Measurements from ENCODE around the gene SIT1. TPM values are rescaled to one million over a fixed set of nuclear protein-coding genes. Genes with fewer than 3 reads are reported as not detected.

SIT1 gene
- total and polyA plus RNA-seq, 2 donors (not counting 3 experiments of a cell fraction or from before 2014, with no cell fraction given): not detected

DNA sequence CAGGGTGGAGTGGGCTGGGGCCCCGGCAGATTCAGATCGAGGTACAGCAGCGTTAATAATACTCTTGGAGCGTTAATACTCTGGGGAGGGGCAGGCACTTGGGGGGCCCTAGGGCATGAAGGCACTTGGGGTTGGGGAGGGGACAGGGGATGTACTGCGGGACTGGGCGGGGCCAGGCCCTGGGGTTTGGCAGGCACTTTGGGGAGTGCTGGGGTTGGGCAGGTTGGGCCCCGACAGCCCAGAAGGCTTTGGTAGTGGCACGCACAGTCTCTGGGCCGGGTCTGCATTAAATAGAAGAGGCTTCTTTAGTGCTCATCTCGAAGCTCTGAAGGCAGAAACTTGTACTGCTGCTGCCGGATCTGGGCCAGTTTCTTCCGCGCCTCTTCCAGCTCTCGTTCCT is 46.8 kb upstream of the SIT1 start:
- H2AFZ ChIP-seq (ENCODE audit: low read depth, low read length): no peak overlapping the region
- TF ChIP-seq FOS (IDR thresholded peaks at IDR 0.05; ENCODE audit: borderline replicate concordance, insufficient read depth, low read length) (no peak), MYC (IDR thresholded peaks at IDR 0.05; ENCODE audit: low read depth, low read length) (no peak), JUN (IDR thresholded peaks at IDR 0.05; ENCODE audit: borderline replicate concordance, insufficient read depth, insufficient read length, low read depth) (no peak), GATA2 (IDR thresholded peaks at IDR 0.05; ENCODE audit: insufficient read depth, insufficient read length, low read depth, low read length) (no peak), POLR2AphosphoS5 (IDR thresholded peaks at IDR 0.05; ENCODE audit: insufficient read depth, low read depth, low read length) (no peak), POLR2A (IDR thresholded peaks at IDR 0.05; ENCODE audit: low read depth, low read length) (no peak), MAX (IDR thresholded peaks at IDR 0.05; ENCODE audit: insufficient read depth, insufficient read length) (no peak)
- TF ChIP-seq, protein P1, sequence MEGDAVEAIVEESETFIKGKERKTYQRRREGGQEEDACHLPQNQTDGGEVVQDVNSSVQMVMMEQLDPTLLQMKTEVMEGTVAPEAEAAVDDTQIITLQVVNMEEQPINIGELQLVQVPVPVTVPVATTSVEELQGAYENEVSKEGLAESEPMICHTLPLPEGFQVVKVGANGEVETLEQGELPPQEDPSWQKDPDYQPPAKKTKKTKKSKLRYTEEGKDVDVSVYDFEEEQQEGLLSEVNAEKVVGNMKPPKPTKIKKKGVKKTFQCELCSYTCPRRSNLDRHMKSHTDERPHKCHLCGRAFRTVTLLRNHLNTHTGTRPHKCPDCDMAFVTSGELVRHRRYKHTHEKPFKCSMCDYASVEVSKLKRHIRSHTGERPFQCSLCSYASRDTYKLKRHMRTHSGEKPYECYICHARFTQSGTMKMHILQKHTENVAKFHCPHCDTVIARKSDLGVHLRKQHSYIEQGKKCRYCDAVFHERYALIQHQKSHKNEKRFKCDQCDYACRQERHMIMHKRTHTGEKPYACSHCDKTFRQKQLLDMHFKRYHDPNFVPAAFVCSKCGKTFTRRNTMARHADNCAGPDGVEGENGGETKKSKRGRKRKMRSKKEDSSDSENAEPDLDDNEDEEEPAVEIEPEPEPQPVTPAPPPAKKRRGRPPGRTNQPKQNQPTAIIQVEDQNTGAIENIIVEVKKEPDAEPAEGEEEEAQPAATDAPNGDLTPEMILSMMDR (IDR thresholded peaks at IDR 0.05; ENCODE audit: extremely low read depth in 1 of 2, insufficient read depth in 1 of 2, low read depth in 1 of 2, low read length in 2 of 2): no peak
- no peak overlapping the region for H3K27ac ChIP-seq (ENCODE audit: insufficient read depth, low read depth, low read length)
- H3K27me3 ChIP-seq (ENCODE audit: control insufficient read depth in 2 of 2, insufficient read depth in 2 of 2, low read length in 2 of 2): no peaks in the 10 kb centered on the region
- no TSS peak for BruUV-seq (replicated peaks)
- H3K9ac ChIP-seq (replicated peaks; ENCODE audit: extremely low read depth, insufficient read depth, low read length): no peak overlapping the region
- H3K4me3 ChIP-seq (replicated peaks in 1 of 3; ENCODE audit: insufficient read depth in 1 of 3, low read depth in 1 of 3, low read length in 3 of 3): no peak overlapping the region
- H3K9me1 ChIP-seq (replicated peaks; ENCODE audit: control insufficient read depth, extremely low read depth, insufficient read depth, low read length): no peaks in the 10 kb centered on the region
- no peak for DNase-seq (ENCODE audit: low read depth, low spot score)
- no peaks in the 10 kb centered on the region for H3K79me2 ChIP-seq (ENCODE audit: control insufficient read depth, insufficient read depth, low read length)
- dilution Hi-C loops (cut with MboI; ENCODE audit: extremely low pct_ligation_motif_present, low sequenced_read_pairs): no loop called here
- H3K4me1 ChIP-seq (ENCODE audit: control insufficient read depth, extremely low read depth, insufficient read depth, low read length): no peaks in the 10 kb centered on the region
- H3K36me3 ChIP-seq (ENCODE audit: control insufficient read depth in 2 of 2, extremely low read depth in 1 of 2, insufficient read depth in 2 of 2, low read length in 2 of 2): peaks cover 46 to 58% of the 10 kb centered on the region in 2 experiments
- no peaks in the 10 kb centered on the region for H3K9me3 ChIP-seq (replicated peaks; ENCODE audit: control insufficient read depth, insufficient read depth, low read length)
- ChIA-PET POLR2A (no interaction called here), CTCF (interaction anchor here (1.2 to 13.5 kb wide), 10 partner anchors 8 to 36 kb away, joined by 5 to 227 read pairs (median 16); partner anchors contain the start of genes ARHGEF39, CCDC107 and RMRP)
- intact Hi-C loops (cut with micrococcal nuclease): no loop called here
- no peak for FAIRE-seq
- H3K4me2 ChIP-seq (ENCODE audit: insufficient read depth, low read length): no peak overlapping the region
- no peaks in the 10 kb centered on the region for H4K20me1 ChIP-seq (replicated peaks; ENCODE audit: control insufficient read depth, extremely low read depth, insufficient read depth, low read length)

Data from endothelial cell of umbilical vein (primary cell).